AG04450 (cell line): Measurements from ENCODE around the gene SOD1. TPM values are rescaled to one million over a fixed set of nuclear protein-coding genes. Genes with fewer than 3 reads are reported as not detected.

Source experiments
- CTCF ChIA-PET: fragments of 300-600, 350-600 bp; formaldehyde crosslinking; extraction: SDS; loops from one replicate; lab custom pipeline; 2022; ENCODE audit warnings: antibody characterized with exemption, inconsistent platforms; lab: Charles Lee
- POLR2A ChIA-PET: fragments of 350-600 bp; formaldehyde crosslinking; extraction: SDS; loops from one replicate; lab custom pipeline; 2021; ENCODE audit warnings: antibody characterized with exemption, inconsistent platforms; lab: Yijun Ruan, JAX
- DNase-seq: peaks from one replicate; pipeline ENCODE4 v3.0.0-alpha.2; 2011; ENCODE audit warnings: low read depth, low spot score
- H3K27ac ChIP-seq: one replicate; pipeline ENCODE4 v1.5.1; 2012; ENCODE audit warnings: low read depth, low read length, control low read depth
- H3K27me3 ChIP-seq: one replicate; pipeline ENCODE4 v1.6.0; 2012; ENCODE audit warnings: low read length; ENCODE audit not compliant: control insufficient read depth, insufficient read depth
- H3K4me3 ChIP-seq: 2 replicates; pipeline ENCODE4 v1.5.1; 2011; ENCODE audit warnings: mild to moderate bottlenecking, low read depth, low read length, control low read depth
- H3K9me3 ChIP-seq: 2 replicates; pipeline ENCODE4 v1.5.1; 2012; ENCODE audit warnings: low read length; ENCODE audit not compliant: control insufficient read depth, insufficient read depth
- polyA plus RNA-seq: library from polyadenylated mRNA; depleted of rRNA; stranded (reverse); fragments of >200 nt; gene quantifications from 2 replicates; pipeline ENCODE4 v1.2.3, GENCODE V29; 2011
- TF ChIP-seq, protein P1 (sequence below): IDR thresholded peaks from 2 replicates; pipeline ENCODE4 v1.5.1; 2011; ENCODE audit warnings: low read depth, low read length, control low read depth, inconsistent platforms

SOD1 gene
- polyA plus RNA-seq, 1 experiment = 433 TPM

DNA sequence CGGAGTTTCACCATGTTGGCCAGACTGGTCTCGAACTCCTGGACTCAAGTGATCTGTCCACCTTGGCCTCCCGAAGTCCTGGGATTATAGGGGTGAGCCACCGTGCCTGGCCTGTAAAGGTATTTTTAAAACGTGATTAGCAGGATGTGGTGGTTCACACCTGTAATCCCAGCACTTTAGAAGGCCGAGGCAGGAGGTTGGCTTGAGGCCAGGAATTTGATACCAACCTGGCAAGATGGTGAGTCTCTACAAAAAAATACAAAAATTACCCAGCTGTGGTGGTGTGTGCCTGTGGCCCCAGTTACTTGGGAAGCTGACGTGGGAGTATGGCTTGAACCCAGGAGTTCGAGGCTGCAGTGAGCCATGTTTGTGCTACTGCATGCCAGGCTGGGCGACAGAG, 43.3 kb upstream of the SOD1 start:
- CTCF ChIA-PET = no interaction called here
- no peaks in the 10 kb centered on the region for H3K27me3 ChIP-seq
- TF ChIP-seq, protein P1, sequence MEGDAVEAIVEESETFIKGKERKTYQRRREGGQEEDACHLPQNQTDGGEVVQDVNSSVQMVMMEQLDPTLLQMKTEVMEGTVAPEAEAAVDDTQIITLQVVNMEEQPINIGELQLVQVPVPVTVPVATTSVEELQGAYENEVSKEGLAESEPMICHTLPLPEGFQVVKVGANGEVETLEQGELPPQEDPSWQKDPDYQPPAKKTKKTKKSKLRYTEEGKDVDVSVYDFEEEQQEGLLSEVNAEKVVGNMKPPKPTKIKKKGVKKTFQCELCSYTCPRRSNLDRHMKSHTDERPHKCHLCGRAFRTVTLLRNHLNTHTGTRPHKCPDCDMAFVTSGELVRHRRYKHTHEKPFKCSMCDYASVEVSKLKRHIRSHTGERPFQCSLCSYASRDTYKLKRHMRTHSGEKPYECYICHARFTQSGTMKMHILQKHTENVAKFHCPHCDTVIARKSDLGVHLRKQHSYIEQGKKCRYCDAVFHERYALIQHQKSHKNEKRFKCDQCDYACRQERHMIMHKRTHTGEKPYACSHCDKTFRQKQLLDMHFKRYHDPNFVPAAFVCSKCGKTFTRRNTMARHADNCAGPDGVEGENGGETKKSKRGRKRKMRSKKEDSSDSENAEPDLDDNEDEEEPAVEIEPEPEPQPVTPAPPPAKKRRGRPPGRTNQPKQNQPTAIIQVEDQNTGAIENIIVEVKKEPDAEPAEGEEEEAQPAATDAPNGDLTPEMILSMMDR = no peak
- no peak overlapping the region for H3K27ac ChIP-seq
- POLR2A ChIA-PET = no interaction called here
- H3K4me3 ChIP-seq = no peak overlapping the region
- DNase-seq = no peak
- no peaks in the 10 kb centered on the region for H3K9me3 ChIP-seq

- TF ChIP-seq, protein P1 = no peak
- Histone ChIP-seq H3K27ac (no peak overlapping the region), H3K9me3 (no peaks in the 10 kb centered on the region), H3K4me3 (no peak overlapping the region), H3K27me3 (no peaks in the 10 kb centered on the region)
- ChIA-PET POLR2A (no interaction called here), CTCF (no interaction called here)
- DNase-seq = no peak
Observed at GRCh38 chr21:31618696-31619430, 40.6 kb upstream of the SOD1 start.

- Histone ChIP-seq H3K27me3 (no peaks in the 10 kb centered on the region), H3K4me3 (no peak overlapping the region), H3K27ac (no peak overlapping the region), H3K9me3 (no peaks in the 10 kb centered on the region)
- CTCF ChIA-PET = no interaction called here
- POLR2A ChIA-PET = no interaction called here
- TF ChIP-seq, protein P1 = no peak
- no peak for DNase-seq
Observed at GRCh38 chr21:31622397-31622796, 37.1 kb upstream of the SOD1 start.

DNA sequence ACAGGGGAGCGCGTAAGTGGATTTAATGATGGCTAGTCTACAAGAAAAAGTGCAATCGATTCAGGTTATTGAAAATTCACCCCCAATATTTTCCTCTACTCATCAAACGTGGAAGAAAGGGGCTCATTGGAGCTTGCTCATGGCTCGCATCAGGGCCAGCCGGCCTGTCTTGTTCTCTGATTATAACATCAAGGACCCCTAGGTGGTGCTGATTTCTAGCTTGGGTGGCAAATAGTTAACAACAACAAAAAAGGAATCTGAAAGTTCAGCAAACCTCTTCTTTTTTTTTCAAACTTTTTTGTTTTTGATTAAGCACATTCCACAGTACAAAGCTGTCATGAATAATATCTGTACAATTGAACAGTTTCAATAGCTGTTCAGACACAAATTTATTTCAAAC, 35.8 kb upstream of the SOD1 start:
- DNase-seq = no peak
- Histone ChIP-seq H3K27ac (no peak overlapping the region), H3K27me3 (no peaks in the 10 kb centered on the region), H3K4me3 (no peak overlapping the region), H3K9me3 (no peaks in the 10 kb centered on the region)
- TF ChIP-seq, protein P1 = peak; percentile 21; the same call in 1 of the 2 replicates
- ChIA-PET POLR2A (no interaction called here), CTCF (no interaction called here)

- TF ChIP-seq, protein P1 = no peak
- Histone ChIP-seq H3K27ac (no peak overlapping the region), H3K9me3 (no peaks in the 10 kb centered on the region), H3K4me3 (no peak overlapping the region), H3K27me3 (no peaks in the 10 kb centered on the region)
- ChIA-PET POLR2A (no interaction called here), CTCF (no interaction called here)
- DNase-seq = no peak
Observed at GRCh38 chr21:31624181-31624580, 35.3 kb upstream of the SOD1 start.
